ENCODE results near the gene C2orf78.

GRCh38 chr2:73828818-73829570, 45.0 kb downstream of the C2orf78 start, which contains the start of gene STAMBP:
- TF ChIP-seq CTCF (IDR thresholded peaks at IDR 0.05; ENCODE audit: low read depth, low read length, missing input control) (no peak), YY1 (IDR thresholded peaks at IDR 0.05) (peak; percentile 57), EGR1 (IDR thresholded peaks at IDR 0.05; ENCODE audit: low read depth in 2 of 2) (peak; percentile 65 to 70), ZBTB33 (IDR thresholded peaks at IDR 0.05) (no peak), RAD21 (IDR thresholded peaks at IDR 0.05) (peak; percentile 2 to 13)
